HepG2 (cell line): ENCODE measurements around the gene ZNF616. TPM values are rescaled to one million over a fixed set of nuclear protein-coding genes. Genes with fewer than 3 reads are reported as not detected.

Experiments
- ATAC-seq: fragments of 200-7000 bp; cut with Tn5 transposase; 3 replicates; pipeline ENCODE4 v1.9.1; 2020; ENCODE audit warnings: mild to moderate bottlenecking, moderate library complexity
- BruUV-seq: library from RNA; stranded (reverse); fragments of 400-500 nt; replicated peaks from 2 replicates; lab custom pipeline; 2021; lab: Mats Ljungman, UMichigan
- CTCF ChIA-PET: fragments of 300-600 bp; formaldehyde crosslinking; extraction: SDS; loops from one replicate; lab custom pipeline; 2021; ENCODE audit warnings: low total read pairs, inconsistent platforms, low intra/inter-chr PET ratio; lab: Yijun Ruan, JAX
- POLR2A ChIA-PET: fragments of 350-600 bp; sonication (Branson Sonifier 250); formaldehyde crosslinking; loops from one replicate; lab custom pipeline; 2020; ENCODE audit warnings: antibody characterized with exemption, inconsistent platforms; lab: Yijun Ruan, JAX
- DNase-seq: peaks from one replicate; pipeline ENCODE4 v3.0.0-alpha.2; 2015; ENCODE audit warnings: low spot score
- FAIRE-seq: peaks from 3 replicates; lab custom pipeline; 2011; peaks lifted over from hg19 to GRCh38; lab: Jason Lieb, UNC
- H2AFZ ChIP-seq: one replicate; pipeline ENCODE4 v1.6.1; 2011; ENCODE audit warnings: low read length, inconsistent platforms
- H3K27ac ChIP-seq: fragments of 300-600 bp; 3 replicates; pipeline ENCODE4 v1.8.0; 2011; ENCODE audit warnings: mixed run types, mild to moderate bottlenecking, mixed read lengths, low read length, inconsistent platforms; ENCODE audit not compliant: insufficient read depth; ENCODE audit errors: extremely low read length
- H3K27me3 ChIP-seq, 2 experiments: fragments of 200-600 bp in 1 of 2; 2 replicates in 1 of 2; 3 replicates in 1 of 2; pipeline versions ENCODE4 v1.6.0 to v1.8.0; 2011; ENCODE audit warnings: low read length in 2 of 2, mild to moderate bottlenecking in 2 of 2, moderate library complexity in 2 of 2, inconsistent platforms in 1 of 2; ENCODE audit not compliant: insufficient read depth in 2 of 2, control insufficient read depth in 1 of 2
- H3K36me3 ChIP-seq, 2 experiments: fragments of 200-600 bp in 1 of 2; replicated peaks in 1 of 2; 2 replicates in 1 of 2; 3 replicates in 1 of 2; pipeline versions ENCODE4 v1.5.1 to v1.8.0; 2011; ENCODE audit warnings: low read length in 2 of 2, inconsistent platforms in 1 of 2; ENCODE audit not compliant: insufficient read depth in 2 of 2, control insufficient read depth in 1 of 2
- H3K4me1 ChIP-seq: 2 replicates; pipeline ENCODE4 v1.5.1; 2012; ENCODE audit warnings: low read length, inconsistent platforms; ENCODE audit not compliant: insufficient read depth
- H3K4me2 ChIP-seq: 2 replicates; pipeline ENCODE4 v1.6.0; 2011; ENCODE audit warnings: low read depth, low read length, inconsistent platforms
- H3K4me3 ChIP-seq, 3 experiments: fragments of 200-600 bp in 1 of 3; sonication (generic), shearing (Covaris generic) in 1 of 3; replicated peaks in 1 of 3; 2 replicates each; pipeline ENCODE4 v1.5.1; 2011 to 2016; ENCODE audit warnings: low read length in 3 of 3, inconsistent platforms in 2 of 3, low read depth in 2 of 3, mild to moderate bottlenecking in 2 of 3, control low read depth in 1 of 3, mixed read lengths in 1 of 3; ENCODE audit not compliant: insufficient read depth in 1 of 3
- H3K79me2 ChIP-seq: one replicate; pipeline ENCODE4 v1.6.1; 2011; ENCODE audit warnings: low read length, inconsistent platforms; ENCODE audit not compliant: insufficient read depth
- H3K9ac ChIP-seq: 2 replicates; pipeline ENCODE4 v1.6.0; 2011; ENCODE audit warnings: mild to moderate bottlenecking, low read depth, low read length, inconsistent platforms; ENCODE audit not compliant: insufficient read depth
- H3K9me3 ChIP-seq: 2 replicates; pipeline ENCODE4 v1.5.1; 2012; ENCODE audit warnings: mild to moderate bottlenecking, low read length
- H4K20me1 ChIP-seq: 2 replicates; pipeline ENCODE4 v1.6.0; 2011; ENCODE audit warnings: inconsistent platforms, mild to moderate bottlenecking, low read length, moderate library complexity; ENCODE audit not compliant: insufficient read depth
- FOSL2 ChIP-seq: sonication (generic); formaldehyde crosslinking; IDR thresholded peaks from 2 replicates; pipeline ENCODE4 v1.4.0; 2020; ENCODE audit warnings: missing genetic modification reagents
- FOXM1 ChIP-seq: sonication (generic); formaldehyde crosslinking; IDR thresholded peaks from 2 replicates; pipeline ENCODE4 v1.5.0; 2020; ENCODE audit warnings: missing genetic modification reagents
- HNRNPH1 ChIP-seq: fragments of 200-400 bp; formaldehyde crosslinking; optimal IDR thresholded peaks from 2 replicates; pipeline ENCODE3; 2017; ENCODE audit warnings: mild to moderate bottlenecking, low read depth, low read length
- IKZF5 ChIP-seq: IDR thresholded peaks from 2 replicates; pipeline ENCODE4 v1.6.1; 2018; ENCODE audit warnings: missing genetic modification reagents, mild to moderate bottlenecking, missing compliant biosample characterization
- NCOA5 ChIP-seq: sonication (generic); formaldehyde crosslinking; IDR thresholded peaks from 2 replicates; pipeline ENCODE4 v1.4.0; 2020; ENCODE audit warnings: missing genetic modification reagents
- TAF1 ChIP-seq: sonication (generic); formaldehyde crosslinking; IDR thresholded peaks from 2 replicates; pipeline ENCODE4 v1.4.0; 2020; ENCODE audit warnings: missing genetic modification reagents
- THAP8 ChIP-seq: sonication (generic); formaldehyde crosslinking; IDR thresholded peaks from 2 replicates; pipeline ENCODE4 v1.5.1; 2020; ENCODE audit warnings: missing genetic modification reagents, mild to moderate bottlenecking, borderline replicate concordance
- THYN1 ChIP-seq: sonication (generic); formaldehyde crosslinking; IDR thresholded peaks from 2 replicates; pipeline ENCODE4 v1.8.1; 2023; ENCODE audit warnings: low read depth, mild to moderate bottlenecking, moderate library complexity, missing genetic modification reagents, borderline replicate concordance
- USF2 ChIP-seq, 2 experiments: sonication (generic) in 1 of 2; formaldehyde crosslinking in 1 of 2; IDR thresholded peaks; 2 replicates each; pipeline versions ENCODE4 v1.5.1 to v1.6.1; 2011 to 2020; ENCODE audit warnings: borderline replicate concordance in 1 of 2, low read depth in 1 of 2, low read length in 1 of 2, mild to moderate bottlenecking in 1 of 2, missing genetic modification reagents in 1 of 2, moderate library complexity in 1 of 2
- ZFP82 ChIP-seq: sonication (generic); formaldehyde crosslinking; IDR thresholded peaks from 2 replicates; pipeline ENCODE4 v1.5.1; 2020; ENCODE audit warnings: mild to moderate bottlenecking, missing genetic modification reagents, borderline replicate concordance
- ZNF205 ChIP-seq: IDR thresholded peaks from 2 replicates; pipeline ENCODE4 v1.6.1; 2018; ENCODE audit warnings: missing biosample characterization, missing genetic modification reagents
- ZNF276 ChIP-seq: sonication (generic); formaldehyde crosslinking; IDR thresholded peaks from 2 replicates; pipeline ENCODE4 v1.4.0; 2020; ENCODE audit warnings: mild to moderate bottlenecking, low read depth, missing genetic modification reagents
- ZNF460 ChIP-seq: sonication (generic); formaldehyde crosslinking; IDR thresholded peaks from 2 replicates; pipeline ENCODE4 v1.5.1; 2020; ENCODE audit warnings: missing genetic modification reagents, mild to moderate bottlenecking, borderline replicate concordance
- ZNF562 ChIP-seq: sonication (generic); formaldehyde crosslinking; IDR thresholded peaks from 2 replicates; pipeline ENCODE4 v1.8.0; 2022; ENCODE audit warnings: missing genetic modification reagents, borderline replicate concordance
- WGBS: methylation state at CpG from one replicate; pipeline ENCODE4 v1.1.6; 2017; ENCODE audit warnings: low lambda C conversion rate; 5-methylcytosine and 5-hydroxymethylcytosine counted together
- in situ Hi-C: cut with HindIII; loops from 2 replicates; pipeline ENCODE4 v1.10.0; 2017; ENCODE audit warnings: low pct_unique_long_range_greater_than_20kb; ENCODE audit not compliant: extremely low pct_ligation_motif_present
- intact Hi-C: fragments of 100-400 bp; cut with micrococcal nuclease; formaldehyde crosslinking; loops from one replicate; pipeline ENCODE4 v1.10.0; 2022; ENCODE audit not compliant: unreplicated experiment
- polyA plus RNA-seq, 8 experiments: library from polyadenylated mRNA; depleted of rRNA in 3 of 8; stranded (reverse) in 7 of 8; unstranded in 1 of 8; fragments of >200 nt; fragmentation: Illumina TruSeq in 4 of 8; extraction: Trizol in 4 of 8; gene quantifications; 2 replicates each; pipeline versions ENCODE4 v1.2.1 to v1.2.3, GENCODE V29; 2011 to 2016; ENCODE audit warnings: low read depth in 4 of 8, missing spikeins in 1 of 8, mixed read lengths in 1 of 8; ENCODE audit not compliant: insufficient read depth in 1 of 8
- total RNA-seq, 5 experiments: library from RNA; depleted of rRNA; stranded (reverse); fragments of >200 nt; fragmentation: Illumina TruSeq; extraction: Trizol; gene quantifications; 2 replicates each; pipeline ENCODE4 v1.2.3, GENCODE V29; 2016; ENCODE audit warnings: low read depth in 1 of 5

The ZNF616 gene
- total and polyA plus RNA-seq, 2 of the 13 experiments (the other 11 are each of a cell fraction or from before 2014, with no cell fraction given) = 2.2 to 10.4 TPM

GRCh38 chr19:52086481-52086880 is 53.3 kb downstream of the ZNF616 start:
- in situ Hi-C loops = no loop called here

GRCh38 chr19:52070496-52070895 is 69.2 kb downstream of the ZNF616 start:
- Histone ChIP-seq H4K20me1 (no peaks in the 10 kb centered on the region), H3K9me3 (peaks cover 83% of the 10 kb centered on the region), H3K79me2 (no peaks in the 10 kb centered on the region), H3K4me2 (no peak overlapping the region), H3K27ac (no peak overlapping the region), H3K9ac (no peak overlapping the region), H2AFZ (no peak overlapping the region), H3K36me3 (peaks cover 28 to 80% of the 10 kb centered on the region in 2 experiments), H3K4me3 (no peak overlapping the region), H3K4me1 (no peaks in the 10 kb centered on the region), H3K27me3 (no peaks in the 10 kb centered on the region)
- intact Hi-C loops (no loop called here), in situ Hi-C loops (no loop called here)
- CTCF ChIA-PET = no interaction called here
- no peak for FAIRE-seq
- no TSS peak for BruUV-seq
- DNase-seq = no peak
- no peak for ATAC-seq
- POLR2A ChIA-PET = no interaction called here
- WGBS = 99% methylated on average over 5 of the region's 5 CpGs
- TF ChIP-seq NCOA5 (CRISPR knock-in tag) = no peak
- no peak for TF ChIP-seq ZNF276 (CRISPR knock-in tag)
- TF ChIP-seq HNRNPH1 = no peak
- no peak for TF ChIP-seq ZNF205
- no peak for TF ChIP-seq USF2 (IDR thresholded peaks at IDR 0.05; ENCODE audit: low read depth, low read length)
- TF ChIP-seq USF2 (CRISPR knock-in tag; IDR thresholded peaks at IDR 0.05; ENCODE audit: borderline replicate concordance) = no peak
- no peak for TF ChIP-seq THYN1 (CRISPR knock-in tag)
- TF ChIP-seq FOXM1 = no peak
- TF ChIP-seq ZFP82 (CRISPR knock-in tag) = no peak
- TF ChIP-seq ZNF460 (CRISPR knock-in tag) = no peak
- TF ChIP-seq IKZF5 (CRISPR knock-in tag) = no peak
- no peak for TF ChIP-seq TAF1 (CRISPR knock-in tag)
- no peak for TF ChIP-seq THAP8 (CRISPR knock-in tag)

More at GRCh38 chr19:52086481-52086880, 53.3 kb downstream of the ZNF616 start:
- H3K4me1 ChIP-seq = no peaks in the 10 kb centered on the region
- POLR2A ChIA-PET = no interaction called here
- CTCF ChIA-PET = no interaction called here
- H3K36me3 ChIP-seq = peaks cover 18 to 83% of the 10 kb centered on the region in 2 experiments
- H3K9me3 ChIP-seq = peaks cover 35% of the 10 kb centered on the region
- H2AFZ ChIP-seq = no peak overlapping the region
- no peak overlapping the region for H3K4me3 ChIP-seq
- DNase-seq (no peak), ATAC-seq (no peak), FAIRE-seq (no peak)
- TF ChIP-seq ZNF562 (CRISPR knock-in tag) (no peak), FOSL2 (CRISPR knock-in tag) (peak; percentile 66)
- no peaks in the 10 kb centered on the region for H3K27me3 ChIP-seq
- no peak overlapping the region for H3K4me2 ChIP-seq
- BruUV-seq = no TSS peak
- no peak overlapping the region for H3K9ac ChIP-seq
- intact Hi-C loops = no loop called here
- no peaks in the 10 kb centered on the region for H4K20me1 ChIP-seq
- H3K79me2 ChIP-seq = peaks cover 2% of the 10 kb centered on the region
- no peak overlapping the region for H3K27ac ChIP-seq
